Measurements from ENCODE around the gene UTF1. TPM values are rescaled to one million over a fixed set of nuclear protein-coding genes. Genes with fewer than 3 reads are reported as not detected.

UTF1 gene
- total and polyA plus RNA-seq, 10 donors = 0.10 to 0.54 (median 0.32) TPM; not detected in 4

DNA sequence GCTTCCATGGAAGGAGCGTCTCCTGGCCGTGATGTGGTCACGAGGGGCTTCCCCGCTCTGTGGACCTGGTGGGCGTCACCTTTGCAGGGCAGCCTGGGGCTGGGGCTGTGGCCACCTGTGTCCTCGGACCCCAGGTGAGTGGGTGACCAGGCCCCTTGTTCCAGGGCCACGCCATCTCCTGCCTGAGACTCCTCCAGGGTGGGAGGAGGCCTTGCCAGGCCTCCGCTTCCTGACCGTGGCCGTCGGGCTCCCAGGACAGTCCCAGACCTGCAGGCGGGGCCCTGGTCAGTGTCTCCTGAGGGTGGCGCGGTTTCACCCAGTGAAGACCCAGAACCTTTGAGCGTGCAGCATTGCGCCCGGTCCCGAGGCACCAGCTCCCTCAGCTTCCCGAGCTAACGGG is 20.4 kb upstream of the UTF1 start:
- Histone ChIP-seq H3K27me3 (replicated peaks in 1 of 7) (peaks cover 0 to 45% (median 0%) of the 10 kb centered on the region in 7 donors), H3K27ac (no peak overlapping the region), H3K4me3 (no peak overlapping the region), H3K36me3 (no peaks in the 10 kb centered on the region), H3K9me3 (no peaks in the 10 kb centered on the region), H3K4me1 (no peaks in the 10 kb centered on the region)
- no peak for DNase-seq
- intact Hi-C loops (cut with DNase I; ENCODE audit: low total_unique reads) = no loop called here
- TF ChIP-seq, protein P1, sequence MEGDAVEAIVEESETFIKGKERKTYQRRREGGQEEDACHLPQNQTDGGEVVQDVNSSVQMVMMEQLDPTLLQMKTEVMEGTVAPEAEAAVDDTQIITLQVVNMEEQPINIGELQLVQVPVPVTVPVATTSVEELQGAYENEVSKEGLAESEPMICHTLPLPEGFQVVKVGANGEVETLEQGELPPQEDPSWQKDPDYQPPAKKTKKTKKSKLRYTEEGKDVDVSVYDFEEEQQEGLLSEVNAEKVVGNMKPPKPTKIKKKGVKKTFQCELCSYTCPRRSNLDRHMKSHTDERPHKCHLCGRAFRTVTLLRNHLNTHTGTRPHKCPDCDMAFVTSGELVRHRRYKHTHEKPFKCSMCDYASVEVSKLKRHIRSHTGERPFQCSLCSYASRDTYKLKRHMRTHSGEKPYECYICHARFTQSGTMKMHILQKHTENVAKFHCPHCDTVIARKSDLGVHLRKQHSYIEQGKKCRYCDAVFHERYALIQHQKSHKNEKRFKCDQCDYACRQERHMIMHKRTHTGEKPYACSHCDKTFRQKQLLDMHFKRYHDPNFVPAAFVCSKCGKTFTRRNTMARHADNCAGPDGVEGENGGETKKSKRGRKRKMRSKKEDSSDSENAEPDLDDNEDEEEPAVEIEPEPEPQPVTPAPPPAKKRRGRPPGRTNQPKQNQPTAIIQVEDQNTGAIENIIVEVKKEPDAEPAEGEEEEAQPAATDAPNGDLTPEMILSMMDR (IDR thresholded peaks at IDR 0.05 in 8 of 11, conservative IDR thresholded peaks at IDR 0.05 in 3 of 11) = no peak
- TF ChIP-seq POLR2A (IDR thresholded peaks at IDR 0.05) (no peak), POLR2AphosphoS5 (IDR thresholded peaks at IDR 0.05) (no peak)
- 86 to 94% (median 89%) methylated on average over 5 to 20 of the region's 20 CpGs for WGBS, 5 donors

DNA sequence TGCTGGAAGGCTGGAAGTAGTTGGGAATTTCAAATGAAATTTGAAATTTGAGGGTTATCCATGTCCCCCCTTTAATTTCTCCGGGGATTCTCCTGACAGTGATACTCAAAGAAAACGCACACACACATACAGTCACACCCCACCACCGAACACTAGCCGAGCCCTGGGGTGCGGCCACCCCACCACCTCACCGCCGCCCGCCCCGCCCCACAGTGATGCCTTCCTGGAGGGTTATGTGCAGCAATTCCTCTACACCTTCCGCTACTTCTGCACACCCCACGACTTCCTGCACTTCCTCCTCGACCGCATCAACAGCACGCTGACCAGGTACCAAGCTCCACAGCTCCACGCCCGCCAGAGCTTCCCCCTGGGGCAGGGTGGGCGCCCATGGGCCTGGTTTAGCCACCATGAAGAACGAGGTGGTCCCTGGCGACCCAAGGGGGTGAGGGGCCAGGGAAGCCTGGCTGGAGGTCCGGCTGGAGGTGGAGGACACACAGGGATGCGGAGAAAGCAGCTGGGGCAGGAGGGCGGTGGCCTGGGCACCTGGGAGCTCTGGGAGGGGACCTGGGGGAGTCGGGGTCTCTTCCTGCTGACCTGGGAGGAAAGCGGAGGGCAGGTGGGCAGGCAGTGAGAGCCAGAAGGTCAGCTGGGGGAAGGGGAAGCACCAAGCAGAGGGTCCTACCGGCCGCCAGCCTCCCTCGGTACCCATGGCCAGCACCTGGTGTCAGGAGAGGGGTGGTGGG is 19.4 kb upstream of the UTF1 start:
- intact Hi-C loops (cut with DNase I; ENCODE audit: low total_unique reads) = no loop called here
- Histone ChIP-seq H3K27me3 (replicated peaks in 1 of 7) (peaks cover 0 to 48% (median 0%) of the 10 kb centered on the region in 7 donors), H3K9me3 (no peaks in the 10 kb centered on the region)

GRCh38 chr10:133211141-133211830 is 18.7 kb upstream of the UTF1 start:
- DNase-seq = no peak
- Histone ChIP-seq H3K4me3 (no peak overlapping the region), H3K36me3 (no peaks in the 10 kb centered on the region), H3K27ac (no peak overlapping the region), H3K27me3 (replicated peaks in 1 of 7) (peaks cover 0 to 51% (median 0%) of the 10 kb centered on the region in 7 donors), H3K9me3 (no peaks in the 10 kb centered on the region), H3K4me1 (no peaks in the 10 kb centered on the region)
- TF ChIP-seq, protein P1 (IDR thresholded peaks at IDR 0.05 in 8 of 11, conservative IDR thresholded peaks at IDR 0.05 in 3 of 11) = no peak
- TF ChIP-seq POLR2A (IDR thresholded peaks at IDR 0.05) (no peak), POLR2AphosphoS5 (IDR thresholded peaks at IDR 0.05) (no peak)
- intact Hi-C loops (cut with DNase I; ENCODE audit: low total_unique reads) = no loop called here
- 84 to 90% (median 85%) methylated on average over 4 to 25 of the region's 25 CpGs for WGBS, 5 donors

More for the DNA sequence above, 19.4 kb upstream of the UTF1 start:
- no peak overlapping the region for H3K4me3 ChIP-seq
- DNase-seq = no peak
- H3K36me3 ChIP-seq = no peaks in the 10 kb centered on the region
- no peak for TF ChIP-seq POLR2A (IDR thresholded peaks at IDR 0.05)
- no peak for TF ChIP-seq POLR2AphosphoS5 (IDR thresholded peaks at IDR 0.05)
- TF ChIP-seq, protein P1 (IDR thresholded peaks at IDR 0.05 in 8 of 11, conservative IDR thresholded peaks at IDR 0.05 in 3 of 11) = no peak
- H3K4me1 ChIP-seq = no peaks in the 10 kb centered on the region
- no peak overlapping the region for H3K27ac ChIP-seq
- 47 to 60% (median 57%) methylated on average over 24 to 27 of the region's 27 CpGs for WGBS, 5 donors
